GM18868 (cell line): ENCODE results near the gene KCNQ1.

Experiments used
- ATAC-seq: cut with Tn5 transposase; IDR thresholded peaks from one replicate; pipeline ENCODE4 v1.9.1; 2021; ENCODE audit warnings: mild to moderate bottlenecking, moderate library complexity; ENCODE audit not compliant: unreplicated experiment

Gene KCNQ1

GRCh38 chr11:2531277-2531986 lies 86.6 kb downstream of the KCNQ1 start:
- ATAC-seq = no peak

DNA sequence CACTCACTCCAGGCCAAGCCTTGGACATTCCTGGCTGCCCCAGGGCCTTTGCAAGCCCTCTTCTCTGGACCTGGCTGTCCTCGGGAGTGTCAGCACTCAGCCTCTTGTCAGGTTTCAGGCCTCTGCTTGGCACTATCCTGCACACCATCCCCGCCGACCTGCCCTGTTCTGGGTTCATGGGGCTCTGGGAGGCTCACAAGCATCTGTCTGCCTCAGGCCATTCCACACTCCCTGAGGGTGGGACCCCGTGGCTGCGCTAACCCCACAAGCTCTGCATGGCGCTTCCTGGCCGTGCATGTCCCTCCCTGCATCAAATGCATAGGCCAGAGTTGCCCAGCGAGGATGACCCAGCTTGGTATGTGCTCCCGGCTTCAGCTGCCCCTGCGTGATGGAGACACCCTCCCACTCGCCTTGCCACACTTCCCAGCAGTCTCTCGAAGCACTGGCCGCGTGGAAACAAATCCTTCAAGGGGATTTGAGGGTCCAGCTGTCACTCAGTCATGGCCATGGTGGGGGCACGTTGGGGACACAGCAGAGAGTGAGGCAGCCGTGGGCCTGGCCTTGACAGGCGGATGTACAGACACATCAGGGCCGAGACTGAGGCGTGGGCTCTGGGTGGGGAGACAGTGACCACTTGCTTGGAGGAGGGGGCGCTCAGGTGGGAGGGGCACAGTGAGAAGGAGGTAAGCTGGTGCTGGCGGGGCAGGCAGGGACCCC lies 87.3 kb downstream of the KCNQ1 start:
- no peak for ATAC-seq

GRCh38 chr11:2532704-2533586 lies 88.1 kb downstream of the KCNQ1 start:
- peak; percentile 70 for ATAC-seq

- ATAC-seq = no peak
These were observed 88.9 kb downstream of the KCNQ1 start for GRCh38 chr11:2533587-2534133.

- ATAC-seq = no peak
These were observed 89.5 kb downstream of the KCNQ1 start for GRCh38 chr11:2534134-2534956.

GRCh38 chr11:2534957-2535672 lies 90.3 kb downstream of the KCNQ1 start:
- ATAC-seq = no peak

GRCh38 chr11:2535673-2536439 lies 91.0 kb downstream of the KCNQ1 start:
- ATAC-seq = no peak

- no peak for ATAC-seq
These were observed 91.7 kb downstream of the KCNQ1 start for GRCh38 chr11:2536440-2536989.

GRCh38 chr11:2537010-2537705 lies 92.3 kb downstream of the KCNQ1 start:
- ATAC-seq = no peak

GRCh38 chr11:2537896-2538724 lies 93.3 kb downstream of the KCNQ1 start:
- ATAC-seq = no peak

DNA sequence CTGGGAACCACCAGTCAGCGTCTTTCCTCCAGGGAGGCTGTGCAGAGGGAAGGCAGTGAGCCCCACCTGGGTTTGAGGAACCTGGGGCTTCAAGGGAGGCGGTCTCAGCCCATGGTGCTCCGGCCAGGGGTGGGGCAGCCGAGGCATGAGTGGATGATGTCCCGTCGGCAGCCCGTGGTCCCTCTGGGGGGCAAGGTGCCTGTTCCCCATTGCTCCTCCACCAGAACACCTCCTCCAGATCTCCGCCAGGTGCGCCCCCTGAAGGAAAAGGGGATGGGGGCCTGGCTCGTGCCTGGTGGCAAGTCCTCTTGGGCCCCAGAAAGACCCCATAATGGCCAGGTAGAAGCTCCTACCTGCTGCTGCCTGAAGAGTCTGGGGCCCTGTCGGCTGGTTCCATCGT lies 94.1 kb downstream of the KCNQ1 start:
- ATAC-seq = no peak

DNA sequence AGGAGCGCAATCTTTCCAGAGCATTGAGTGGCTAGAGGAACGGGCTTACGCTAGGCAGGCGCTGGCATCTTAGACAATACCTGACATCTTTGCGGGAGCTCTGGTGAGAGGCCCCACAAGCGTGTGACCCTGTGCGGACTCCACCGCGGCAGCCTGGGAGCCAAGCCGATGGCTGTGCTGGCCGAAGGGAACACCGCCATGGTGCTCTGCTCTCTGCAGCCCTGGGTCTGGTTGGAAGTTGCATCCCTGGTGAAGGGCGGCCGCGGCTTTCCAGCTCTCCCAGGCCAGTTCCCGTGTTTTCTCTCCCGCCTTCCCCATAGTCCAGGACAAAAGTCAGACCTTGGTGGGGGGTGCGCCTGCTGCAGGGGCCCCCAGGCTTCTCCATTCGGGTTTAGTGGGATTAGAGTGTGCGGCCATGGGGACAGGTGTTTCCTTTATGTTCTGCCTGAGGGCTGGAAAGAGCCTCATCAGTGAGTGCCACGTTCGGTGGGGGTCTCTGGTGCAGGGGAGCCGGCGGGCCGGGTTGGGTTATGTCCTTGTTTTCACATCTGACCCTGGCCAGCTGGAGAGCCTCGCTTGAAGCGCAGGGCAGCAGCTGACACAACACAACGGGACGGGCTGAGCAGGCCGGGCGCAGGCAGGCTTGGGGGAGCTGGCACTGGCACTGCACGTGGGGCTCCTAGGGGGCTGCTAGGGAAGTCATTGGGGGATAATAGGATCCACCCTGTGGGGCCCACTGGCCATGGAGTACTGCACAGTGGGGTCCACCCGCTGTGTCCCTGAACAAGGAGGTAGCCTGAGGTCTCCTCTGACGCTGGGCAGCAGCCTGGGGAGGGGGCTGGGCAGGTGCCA lies 94.8 kb downstream of the KCNQ1 start:
- ATAC-seq = no peak

- ATAC-seq = no peak
These were observed 95.6 kb downstream of the KCNQ1 start for GRCh38 chr11:2540223-2540991.

- no peak for ATAC-seq
These were observed 96.3 kb downstream of the KCNQ1 start for GRCh38 chr11:2540992-2541680.

- ATAC-seq = no peak
These were observed 97.1 kb downstream of the KCNQ1 start for GRCh38 chr11:2541881-2542361.
